Stimulated activated CD8-positive, alpha-beta memory T cell treated with anti-CD3 and anti-CD28 coated beads, Interleukin-4, amount 100 ng/mL, for 24 hours (primary cell): ENCODE measurements around the gene MCF2L2.
A peak's percentile ranks its signal among the peaks of the same experiment; 100 is the strongest.
"Not testable (repeated sequence)": the region's sequence is repeated elsewhere in the genome, so short reads cannot be mapped to it uniquely, and the experiment has no call there.

Experiments used
- DNase-seq: peaks from one replicate; pipeline ENCODE4 v3.0.0-alpha.2; 2020; ENCODE audit warnings: low read depth

Gene MCF2L2, protein sequence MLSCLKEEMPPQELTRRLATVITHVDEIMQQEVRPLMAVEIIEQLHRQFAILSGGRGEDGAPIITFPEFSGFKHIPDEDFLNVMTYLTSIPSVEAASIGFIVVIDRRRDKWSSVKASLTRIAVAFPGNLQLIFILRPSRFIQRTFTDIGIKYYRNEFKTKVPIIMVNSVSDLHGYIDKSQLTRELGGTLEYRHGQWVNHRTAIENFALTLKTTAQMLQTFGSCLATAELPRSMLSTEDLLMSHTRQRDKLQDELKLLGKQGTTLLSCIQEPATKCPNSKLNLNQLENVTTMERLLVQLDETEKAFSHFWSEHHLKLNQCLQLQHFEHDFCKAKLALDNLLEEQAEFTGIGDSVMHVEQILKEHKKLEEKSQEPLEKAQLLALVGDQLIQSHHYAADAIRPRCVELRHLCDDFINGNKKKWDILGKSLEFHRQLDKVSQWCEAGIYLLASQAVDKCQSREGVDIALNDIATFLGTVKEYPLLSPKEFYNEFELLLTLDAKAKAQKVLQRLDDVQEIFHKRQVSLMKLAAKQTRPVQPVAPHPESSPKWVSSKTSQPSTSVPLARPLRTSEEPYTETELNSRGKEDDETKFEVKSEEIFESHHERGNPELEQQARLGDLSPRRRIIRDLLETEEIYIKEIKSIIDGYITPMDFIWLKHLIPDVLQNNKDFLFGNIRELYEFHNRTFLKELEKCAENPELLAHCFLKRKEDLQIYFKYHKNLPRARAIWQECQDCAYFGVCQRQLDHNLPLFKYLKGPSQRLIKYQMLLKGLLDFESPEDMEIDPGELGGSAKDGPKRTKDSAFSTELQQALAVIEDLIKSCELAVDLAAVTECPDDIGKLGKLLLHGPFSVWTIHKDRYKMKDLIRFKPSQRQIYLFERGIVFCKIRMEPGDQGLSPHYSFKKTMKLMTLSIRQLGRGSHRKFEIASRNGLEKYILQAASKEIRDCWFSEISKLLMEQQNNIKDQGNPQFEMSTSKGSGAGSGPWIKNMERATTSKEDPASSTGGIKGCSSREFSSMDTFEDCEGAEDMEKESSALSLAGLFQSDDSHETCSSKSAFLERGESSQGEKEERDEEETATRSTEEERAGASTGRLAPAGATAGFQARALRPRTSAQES

DNA sequence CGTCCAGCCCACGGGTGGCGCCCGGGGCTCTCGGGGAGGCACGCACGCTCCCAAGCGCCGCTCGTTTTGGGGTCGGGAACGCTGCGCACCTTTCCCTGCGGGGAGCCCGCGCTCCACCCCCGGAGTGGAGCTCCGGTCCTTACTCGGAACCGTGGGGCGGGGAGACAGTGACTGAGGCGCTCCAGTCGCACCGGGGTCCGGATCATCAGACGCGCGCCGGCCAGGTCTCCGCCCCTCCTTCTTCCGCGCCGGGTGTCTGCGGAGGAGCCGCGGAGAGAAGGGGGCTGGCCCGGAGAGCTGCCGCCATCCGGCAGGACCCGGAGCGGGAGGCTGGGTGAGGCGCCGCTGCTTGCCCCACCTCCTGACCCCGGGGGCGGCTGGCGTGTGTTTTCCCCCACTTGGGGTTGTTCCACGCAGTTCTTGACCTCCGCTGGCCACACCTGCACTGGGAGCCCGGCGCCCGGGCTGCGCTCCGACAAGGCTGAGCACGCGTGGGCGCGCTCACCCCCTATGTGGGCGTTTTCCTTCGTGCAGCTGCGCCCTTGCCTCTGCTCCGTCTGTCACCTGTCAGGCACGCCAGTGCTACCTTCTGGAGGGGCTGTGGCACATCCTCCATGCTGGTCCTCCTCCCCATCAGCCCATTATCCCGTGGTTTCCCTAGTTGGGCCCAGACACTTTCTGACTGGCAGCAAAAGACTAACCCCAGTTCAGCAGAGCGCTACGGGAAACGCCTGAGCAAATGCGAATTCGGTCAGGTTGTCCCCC is at the start of gene MCF2L2:
MCF2L2 (minus strand) TSS at position 173 of the 765 bp plus-strand sequence. CDS start 642 bp downstream, outside the sequence.
- peak; percentile 62 for DNase-seq

DNA sequence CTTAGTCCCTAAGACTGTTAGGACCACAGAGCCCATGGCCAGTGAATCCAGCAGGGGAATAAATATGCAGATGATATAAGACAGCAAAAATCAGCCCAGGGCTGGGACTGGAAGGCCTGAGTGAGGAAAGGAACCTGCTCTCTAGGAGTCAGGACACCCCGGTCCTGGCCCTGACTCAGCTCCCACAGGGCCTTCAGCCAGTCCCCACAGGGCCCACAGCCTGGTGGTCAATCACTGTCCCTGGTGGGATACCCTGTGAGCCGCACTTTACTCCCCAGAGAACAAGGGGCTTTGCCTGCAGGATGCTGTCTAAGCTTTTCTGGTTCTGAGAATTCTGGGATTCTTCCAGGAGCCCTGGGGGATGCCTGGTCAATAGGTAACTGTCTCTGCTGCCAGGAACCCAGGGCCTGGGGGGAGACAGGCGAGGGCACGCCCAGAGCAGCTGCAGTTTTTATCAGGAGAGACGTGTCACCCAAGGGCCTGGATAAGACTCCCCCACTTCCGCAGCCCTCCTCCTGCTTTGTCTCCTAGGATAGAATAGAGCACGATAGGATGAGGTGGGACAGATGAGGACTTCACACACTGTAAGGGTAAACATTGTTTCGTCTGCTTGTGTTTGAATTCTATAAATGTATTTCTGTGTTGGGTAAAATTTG is 49.5 kb upstream of the MCF2L2 start:
- DNase-seq, result no peak

DNA sequence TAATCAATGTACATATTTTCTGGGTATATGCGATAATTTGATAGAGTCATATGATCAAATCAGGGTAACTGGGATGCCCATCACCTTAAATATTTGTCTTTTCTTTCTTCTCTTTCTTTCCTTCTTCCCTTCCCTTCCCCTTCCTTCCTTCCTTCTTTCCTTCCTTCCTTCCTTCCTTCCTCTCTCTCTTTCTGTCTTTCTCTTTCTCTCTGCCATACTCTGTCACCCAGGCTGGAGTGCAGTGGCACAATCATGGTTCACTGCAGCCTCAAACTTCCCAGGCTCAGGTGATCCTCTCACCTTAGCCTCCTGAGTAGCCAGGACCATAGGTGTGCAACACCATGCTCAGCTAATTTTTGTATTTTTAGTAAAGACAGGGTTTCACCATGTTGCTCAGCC is 47.3 kb upstream of the MCF2L2 start:
- DNase-seq, result not testable (repeated sequence)

DNA sequence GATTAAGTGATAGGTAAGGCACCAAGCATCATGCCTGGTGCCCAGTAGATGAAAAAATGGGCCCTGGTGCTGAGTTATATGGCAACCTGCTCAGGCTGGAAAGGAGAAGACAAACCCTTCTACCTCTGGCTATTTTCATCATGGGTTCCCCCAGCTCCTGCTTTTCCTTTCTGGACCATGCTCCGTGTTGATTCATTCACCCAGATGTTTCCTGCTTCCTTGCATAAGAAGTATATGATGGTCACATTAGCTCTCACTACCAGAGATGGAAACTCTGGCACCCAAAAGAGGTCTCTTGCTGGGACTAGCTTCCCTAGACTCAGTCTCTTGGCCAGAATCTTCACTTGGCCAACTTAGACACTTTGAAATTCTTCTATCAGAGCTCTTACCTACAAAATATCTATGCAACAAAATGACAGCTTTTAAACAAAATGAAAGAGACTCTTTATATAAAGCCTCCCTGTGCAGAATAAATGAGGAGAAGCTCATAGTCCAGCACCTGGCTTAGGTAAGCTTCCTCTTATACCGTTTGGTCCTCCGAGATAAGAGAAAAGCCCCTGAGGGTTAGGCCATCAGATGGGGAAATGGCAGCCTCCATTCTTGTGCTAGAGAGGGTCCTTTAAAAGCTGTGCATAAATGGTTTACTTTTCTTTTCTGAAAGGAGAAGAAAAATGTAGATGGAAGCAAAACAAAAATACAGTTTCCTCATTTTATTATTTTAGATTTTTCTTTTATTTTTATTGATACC is 46.8 kb upstream of the MCF2L2 start:
- no peak for DNase-seq

DNA sequence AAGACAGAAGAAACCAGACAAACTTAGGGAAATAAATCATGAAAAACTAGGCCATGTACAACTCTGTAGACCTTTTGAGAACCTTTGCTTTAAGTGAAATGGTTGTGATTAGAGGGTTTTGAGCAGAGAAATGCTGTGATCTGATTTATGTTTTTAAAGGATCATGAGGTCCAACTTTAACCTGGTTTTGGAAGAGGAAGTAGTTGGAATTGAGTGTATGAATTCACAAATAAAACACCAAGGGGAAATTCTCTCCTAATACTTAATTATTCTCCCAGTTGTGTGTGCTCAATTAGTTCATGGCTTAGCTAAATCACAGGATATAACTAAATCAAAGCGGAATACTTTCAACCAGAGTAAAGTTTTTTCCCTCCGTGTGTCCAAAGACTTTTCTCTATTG is 45.5 kb upstream of the MCF2L2 start:
- no peak for DNase-seq

DNA sequence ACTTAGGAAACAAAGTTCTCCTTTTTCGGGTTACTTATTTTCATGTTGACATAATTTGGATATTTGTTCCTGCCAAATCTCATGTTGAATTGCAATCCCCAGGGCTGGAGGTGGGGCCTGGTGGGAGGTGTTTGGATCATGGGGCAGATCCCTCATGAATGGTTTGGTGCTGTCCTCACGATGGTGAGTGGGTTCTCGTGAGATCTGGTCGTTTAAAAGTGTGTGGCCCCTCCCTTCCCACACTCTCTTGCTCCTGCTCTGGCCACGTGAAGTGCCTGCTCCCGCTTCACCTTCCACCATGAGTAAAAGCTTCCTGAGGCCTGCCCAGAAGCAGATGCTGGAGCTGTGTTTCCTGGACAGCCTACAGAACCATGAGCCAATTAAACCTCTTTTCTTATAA is 43.7 kb upstream of the MCF2L2 start:
- no peak for DNase-seq

DNA sequence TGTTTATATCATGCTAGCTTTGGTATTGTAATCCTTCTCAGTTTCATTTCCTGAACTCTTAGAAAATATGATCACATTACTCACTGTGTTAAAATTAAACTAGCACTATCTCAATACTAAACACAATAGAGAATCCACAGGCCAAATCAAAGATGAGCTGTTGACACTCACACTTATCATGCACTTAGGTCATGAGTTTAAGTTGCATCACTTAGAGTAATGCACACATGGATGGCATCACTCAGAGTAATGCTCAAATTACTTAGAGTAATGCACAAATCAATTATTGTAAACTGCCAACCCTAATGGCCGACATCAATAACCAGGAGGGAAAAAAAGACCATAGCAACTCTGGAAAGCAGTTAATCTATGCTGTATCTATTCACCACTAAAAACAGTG is 40.0 kb upstream of the MCF2L2 start:
- DNase-seq, result no peak

DNA sequence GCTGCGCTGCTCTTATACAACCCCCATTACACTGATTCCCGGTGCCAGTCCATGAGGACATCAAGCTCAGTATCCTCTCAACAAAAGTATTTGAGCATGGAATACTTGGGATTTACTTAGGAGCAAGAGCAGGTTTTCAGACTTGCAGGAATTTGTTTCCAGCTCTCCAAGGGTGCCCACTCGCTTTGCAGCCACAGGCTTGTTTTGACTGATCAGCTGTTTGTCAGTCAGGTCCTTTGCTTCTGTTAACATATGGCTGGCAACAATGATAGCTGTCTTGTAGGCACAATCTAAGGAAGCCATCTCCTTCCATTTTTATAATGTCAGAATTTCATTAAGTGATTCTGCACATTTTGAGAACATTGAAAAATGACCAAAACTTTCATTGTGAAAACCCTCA is 38.2 kb upstream of the MCF2L2 start:
- no peak for DNase-seq

DNA sequence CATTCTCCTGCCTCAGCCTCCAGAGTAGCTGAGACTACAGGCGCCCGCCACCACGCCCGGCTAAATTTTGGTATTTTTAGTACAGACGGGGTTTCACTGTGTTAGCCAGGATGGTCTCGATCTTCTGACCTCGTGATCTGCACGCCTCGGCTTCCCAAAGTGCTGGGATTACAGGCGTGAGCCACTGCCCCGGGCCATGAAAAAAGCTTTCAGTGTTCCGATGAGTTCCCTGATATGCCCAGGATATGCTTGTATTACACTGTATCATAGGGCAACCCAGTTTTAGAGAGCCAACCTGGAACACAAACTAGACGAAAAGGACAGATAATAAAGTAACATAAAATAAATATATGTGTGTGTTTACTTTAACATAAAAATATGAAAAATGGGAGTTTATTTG is 37.3 kb upstream of the MCF2L2 start:
- not testable (repeated sequence) for DNase-seq

DNA sequence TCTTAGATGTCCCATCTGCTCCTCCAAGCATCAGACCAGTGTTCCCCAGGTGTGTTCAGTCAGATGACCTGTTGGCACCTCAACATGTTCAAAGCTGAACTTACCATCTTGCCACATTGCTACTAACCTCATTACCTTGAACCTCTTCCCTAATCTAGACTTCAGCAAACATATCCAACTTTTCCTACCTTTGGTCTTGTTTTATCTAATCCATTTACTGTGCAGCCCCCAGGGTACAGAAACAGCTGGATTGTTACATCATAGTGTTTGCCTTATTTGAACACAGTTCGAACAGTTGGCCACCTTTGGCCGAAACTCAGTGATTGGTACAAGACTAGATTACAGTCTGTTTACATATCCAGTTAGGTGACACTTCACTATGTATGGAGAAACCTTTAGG is 36.1 kb upstream of the MCF2L2 start:
- DNase-seq, result no peak

DNA sequence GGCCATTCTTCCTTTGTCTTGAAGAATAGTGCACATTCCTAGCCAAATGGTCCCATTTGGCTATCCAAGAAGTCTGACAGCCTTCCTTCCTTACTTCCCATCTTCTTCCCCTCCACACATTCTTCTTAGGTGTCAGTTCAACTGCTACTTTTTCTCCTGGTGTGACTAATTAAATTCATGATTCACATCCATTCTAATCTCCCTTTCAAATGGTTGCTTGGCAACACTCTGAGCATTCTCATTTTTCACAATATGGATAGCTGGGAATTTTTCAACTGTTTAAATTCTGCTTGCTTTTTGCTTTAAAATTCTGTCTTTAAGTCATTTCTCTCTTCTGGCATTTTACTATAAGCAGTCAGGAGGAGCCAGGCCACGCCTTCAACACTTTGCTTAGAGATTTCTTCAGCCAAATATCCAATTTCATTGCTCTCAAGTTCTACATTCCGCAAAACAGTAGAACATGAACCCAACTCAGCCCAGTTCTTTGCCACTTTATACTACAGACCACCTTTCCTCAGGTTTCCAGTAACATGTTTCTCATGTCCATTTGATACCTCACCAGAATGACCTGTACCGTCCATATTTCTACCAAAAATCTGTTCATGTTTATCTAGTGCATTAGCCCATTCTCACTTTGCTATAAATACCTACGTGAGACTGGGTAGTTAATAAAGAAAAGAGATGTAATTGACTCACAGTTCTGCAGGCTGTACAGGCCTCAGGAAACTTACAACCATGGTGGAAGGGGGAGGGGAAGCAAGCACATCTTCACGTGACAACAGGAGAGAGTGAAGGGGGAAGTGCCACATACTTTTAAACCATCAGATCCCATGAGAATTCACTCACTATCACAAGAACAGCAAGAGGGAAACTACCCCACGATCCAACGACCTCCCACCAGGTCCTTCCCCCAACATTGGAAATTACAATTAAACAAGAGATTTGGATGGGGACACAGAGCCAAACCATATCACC is 31.9 kb upstream of the MCF2L2 start:
- no peak for DNase-seq

DNA sequence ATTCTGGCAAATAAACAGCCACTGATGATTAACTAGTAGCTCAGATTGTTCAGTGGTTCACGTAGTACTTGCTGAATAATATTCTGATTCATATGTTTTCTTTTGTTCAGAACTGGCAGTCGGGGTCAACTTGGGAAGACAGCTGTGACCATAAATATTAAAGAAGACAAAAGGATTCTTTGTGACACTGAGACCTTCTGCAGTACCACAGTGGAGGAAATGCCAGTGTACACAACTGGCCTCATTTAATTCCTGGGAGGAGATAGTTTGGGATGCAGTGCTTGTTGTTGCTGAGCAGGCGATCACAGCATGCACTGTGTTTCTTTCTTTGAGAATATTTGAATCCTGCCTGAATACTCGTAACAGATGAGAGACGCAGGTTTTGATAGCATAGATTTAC is 26.7 kb upstream of the MCF2L2 start:
- no peak for DNase-seq

DNA sequence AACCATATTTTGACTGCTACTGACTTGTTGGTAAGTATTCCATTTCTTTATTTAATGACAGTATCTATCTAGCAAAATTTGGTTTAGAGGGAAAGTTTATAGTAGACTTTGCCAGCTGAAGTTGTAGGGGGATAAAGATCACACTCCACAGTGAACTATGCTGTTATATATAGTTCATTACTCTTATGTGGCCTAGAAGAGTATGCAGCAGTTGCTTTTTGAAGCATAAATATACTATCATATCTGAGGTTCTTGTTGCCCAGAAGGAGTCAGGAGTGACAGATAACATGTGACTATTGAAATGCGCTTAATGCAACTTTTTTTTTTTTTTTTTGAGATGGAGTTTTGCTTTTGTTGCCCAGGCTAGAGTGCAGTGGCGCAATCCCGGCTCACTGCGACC is 25.6 kb upstream of the MCF2L2 start:
- no peak for DNase-seq

DNA sequence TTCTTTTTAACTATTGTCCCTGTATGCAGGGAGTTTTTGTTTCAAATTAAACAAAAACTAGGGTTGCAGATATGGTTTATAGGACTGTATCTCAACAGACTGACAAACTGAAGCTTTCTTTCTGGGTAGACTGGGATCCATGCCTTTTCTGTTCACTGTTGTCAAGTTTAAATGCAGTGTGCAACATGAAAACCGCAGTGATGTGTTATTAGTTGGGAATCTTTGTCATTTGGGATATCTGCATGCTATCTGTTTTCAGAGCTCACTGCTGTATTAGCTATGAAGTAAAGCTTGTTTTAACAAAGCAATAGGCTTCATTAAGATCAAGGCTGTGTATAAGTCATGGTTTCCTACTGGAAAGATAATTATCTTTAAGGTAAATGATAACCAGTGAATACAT is 21.4 kb upstream of the MCF2L2 start:
- DNase-seq, result no peak

DNA sequence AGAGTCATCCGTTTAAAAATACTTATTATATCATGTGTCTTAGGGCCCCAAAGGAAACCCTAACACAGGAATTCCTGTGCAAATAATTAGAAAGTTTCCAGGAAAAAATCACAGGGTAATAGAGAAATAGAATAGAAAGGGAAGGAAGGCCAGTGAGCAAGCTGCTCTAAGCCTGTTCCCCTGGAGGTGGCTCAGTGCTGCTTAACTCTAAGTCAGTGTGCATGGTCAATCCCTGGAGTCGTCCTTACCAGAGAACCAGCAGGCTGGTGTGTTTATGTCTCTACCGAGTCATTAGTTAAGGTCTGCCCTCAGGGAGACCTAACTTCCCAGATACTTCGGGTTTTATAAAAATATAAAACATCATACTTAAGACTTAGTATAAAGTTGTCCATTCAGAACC is 21.0 kb upstream of the MCF2L2 start:
- DNase-seq, result no peak

DNA sequence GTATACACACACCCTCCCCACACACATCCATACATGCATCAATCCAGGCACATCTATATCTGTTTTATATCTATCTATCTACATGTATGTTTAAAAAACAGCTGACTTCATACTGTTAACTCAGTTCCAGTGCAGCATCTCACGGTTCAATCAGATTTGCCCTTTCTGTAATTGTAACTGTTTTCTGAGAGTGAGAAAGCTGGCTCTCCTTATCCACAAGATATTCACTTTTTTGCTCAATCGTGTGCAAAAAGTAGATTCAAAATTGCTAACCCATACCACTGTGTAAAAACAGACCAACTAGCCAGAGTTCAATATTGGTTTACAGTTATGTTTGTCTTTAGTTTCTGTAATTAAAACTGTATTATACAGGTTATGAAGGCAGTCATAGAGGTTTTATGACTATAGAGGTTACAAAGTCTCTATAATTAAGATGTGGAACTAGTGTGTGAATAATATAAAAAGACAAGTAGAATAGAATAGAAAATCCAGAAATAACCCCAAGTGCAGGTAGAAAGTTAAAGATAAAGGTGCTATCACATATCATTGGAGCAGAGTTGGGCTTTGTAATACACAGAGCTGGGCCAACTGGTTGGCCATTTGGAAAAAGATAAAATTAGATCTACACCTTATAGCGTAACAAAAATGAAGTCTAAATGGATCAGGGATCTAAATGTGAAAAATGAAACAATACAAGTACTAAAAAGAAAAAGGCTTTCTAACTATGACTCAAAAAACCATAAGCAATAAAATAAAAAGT is 20.1 kb upstream of the MCF2L2 start:
- DNase-seq, result no peak

DNA sequence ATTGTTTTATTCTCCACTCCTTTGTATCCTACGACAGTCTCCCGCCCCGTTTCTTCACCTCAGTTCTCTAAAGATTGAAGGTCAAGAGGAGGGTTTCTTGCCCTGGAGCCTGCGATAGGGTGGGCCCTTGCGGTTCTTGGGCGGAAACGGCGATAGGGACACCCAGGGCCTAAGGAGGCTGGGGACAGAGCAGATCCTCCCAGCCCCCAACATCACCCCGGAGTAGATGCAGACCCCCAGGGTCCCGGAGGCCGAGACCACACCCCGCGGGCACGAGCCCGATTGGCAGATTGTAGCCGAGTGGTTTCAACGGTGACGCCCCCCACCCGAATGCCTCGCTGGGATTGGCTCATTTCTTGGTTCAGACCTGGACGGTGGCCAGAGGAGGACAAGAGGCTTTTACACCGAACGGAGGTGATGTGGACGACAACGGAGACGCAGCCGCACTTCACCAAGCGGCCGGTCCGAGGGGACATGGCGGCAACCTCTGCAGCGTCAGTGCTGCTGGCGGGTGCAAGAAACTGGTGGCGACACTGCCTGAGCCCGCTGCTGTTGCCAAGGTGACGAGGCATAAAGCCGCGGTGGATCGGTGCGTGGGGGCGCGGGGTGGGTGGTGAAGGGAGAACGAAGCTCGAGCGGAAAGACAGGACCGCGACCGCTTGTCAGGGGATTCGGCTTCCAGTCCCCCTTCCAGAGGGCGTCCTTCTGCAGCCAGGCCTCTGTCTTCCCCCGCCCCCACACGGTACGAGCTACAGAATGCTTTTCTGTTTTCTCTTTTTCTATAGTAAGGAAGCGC is 19.0 kb upstream of the MCF2L2 start:
- peak; percentile 64 for DNase-seq

DNA sequence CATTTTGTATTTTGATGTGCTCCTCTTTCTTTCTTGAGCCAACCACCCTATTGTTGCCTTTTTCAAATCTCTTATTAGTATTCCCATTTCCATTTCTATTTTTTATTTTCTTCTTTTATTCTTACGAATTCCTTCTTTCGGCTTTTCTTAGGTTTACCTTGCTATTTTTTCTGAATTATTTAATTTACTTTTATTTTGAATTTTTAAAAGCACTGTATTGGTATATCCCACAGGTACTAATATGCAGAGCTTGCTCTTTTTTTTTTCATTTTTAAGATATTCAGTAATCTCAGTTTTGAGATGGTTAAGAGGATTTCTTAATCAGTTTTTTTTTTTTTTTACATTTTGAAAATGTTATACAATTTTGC is 18.4 kb upstream of the MCF2L2 start:
- DNase-seq, result no peak
